ENCODE data around the gene AAK1.

DNA sequence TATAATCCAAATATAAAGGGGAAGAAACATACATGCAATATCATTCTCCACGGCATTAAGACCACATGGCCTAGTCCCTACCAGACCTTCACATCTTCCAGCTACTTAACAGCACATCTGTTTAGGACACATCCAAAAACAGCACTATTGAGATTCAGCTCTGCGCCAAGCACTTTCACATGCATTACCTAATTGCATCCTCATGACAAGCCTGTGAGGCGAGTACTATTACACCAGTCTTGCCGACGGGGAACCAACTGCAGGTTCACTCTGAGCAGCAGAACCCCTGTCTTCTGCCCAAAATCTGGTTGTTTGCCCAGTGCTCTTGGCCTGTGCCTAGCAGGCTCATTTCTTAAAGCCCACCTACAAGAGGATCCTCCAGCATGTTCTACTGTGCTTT lies 66.7 kb downstream of the AAK1 start:
- TF ChIP-seq, protein P1, sequence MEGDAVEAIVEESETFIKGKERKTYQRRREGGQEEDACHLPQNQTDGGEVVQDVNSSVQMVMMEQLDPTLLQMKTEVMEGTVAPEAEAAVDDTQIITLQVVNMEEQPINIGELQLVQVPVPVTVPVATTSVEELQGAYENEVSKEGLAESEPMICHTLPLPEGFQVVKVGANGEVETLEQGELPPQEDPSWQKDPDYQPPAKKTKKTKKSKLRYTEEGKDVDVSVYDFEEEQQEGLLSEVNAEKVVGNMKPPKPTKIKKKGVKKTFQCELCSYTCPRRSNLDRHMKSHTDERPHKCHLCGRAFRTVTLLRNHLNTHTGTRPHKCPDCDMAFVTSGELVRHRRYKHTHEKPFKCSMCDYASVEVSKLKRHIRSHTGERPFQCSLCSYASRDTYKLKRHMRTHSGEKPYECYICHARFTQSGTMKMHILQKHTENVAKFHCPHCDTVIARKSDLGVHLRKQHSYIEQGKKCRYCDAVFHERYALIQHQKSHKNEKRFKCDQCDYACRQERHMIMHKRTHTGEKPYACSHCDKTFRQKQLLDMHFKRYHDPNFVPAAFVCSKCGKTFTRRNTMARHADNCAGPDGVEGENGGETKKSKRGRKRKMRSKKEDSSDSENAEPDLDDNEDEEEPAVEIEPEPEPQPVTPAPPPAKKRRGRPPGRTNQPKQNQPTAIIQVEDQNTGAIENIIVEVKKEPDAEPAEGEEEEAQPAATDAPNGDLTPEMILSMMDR (conservative IDR thresholded peaks at IDR 0.05 in 1 of 2, IDR thresholded peaks at IDR 0.05 in 1 of 2; ENCODE audit: low read depth in 1 of 2, low read length in 2 of 2), result no peak
- no peak for TF ChIP-seq EZH2 (IDR thresholded peaks at IDR 0.05; ENCODE audit: low read length, missing control alignments)

Measured in fibroblast of lung (primary cell).